SK-N-SH treated with all-trans-retinoic acid at 6 μM for 48 hours (cell line): Measurements from ENCODE around the gene CDK5RAP2.

Source experiments
- ATAC-seq: fragments of 200-7000 bp; cut with Tn5 transposase; 3 replicates; pipeline ENCODE4 v1.9.1; 2020; ENCODE audit warnings: mild to moderate bottlenecking, moderate library complexity
- ARNTL ChIP-seq: fragments of 450-650 bp; formaldehyde crosslinking; IDR thresholded peaks from 2 replicates; pipeline ENCODE4 v1.5.0; 2020; ENCODE audit warnings: low read depth, mild to moderate bottlenecking, moderate library complexity, borderline replicate concordance
- CREB5 ChIP-seq: fragments of 250-450 bp; sonication (Bioruptor Pico); IDR thresholded peaks from 2 replicates; pipeline ENCODE4 v1.5.1; 2020; ENCODE audit warnings: low read depth, mild to moderate bottlenecking, moderate library complexity
- CSRNP3 ChIP-seq: fragments of 250-450 bp; sonication (Bioruptor Pico); IDR thresholded peaks from 2 replicates; pipeline ENCODE4 v1.5.1; 2021; ENCODE audit warnings: mild to moderate bottlenecking, moderate library complexity
- ESRRG ChIP-seq: fragments of 250-450 bp; sonication (Bioruptor Pico); IDR thresholded peaks from 2 replicates; pipeline ENCODE4 v1.6.1; 2021; ENCODE audit warnings: mild to moderate bottlenecking
- GLIS3 ChIP-seq: fragments of 250-450 bp; sonication (Bioruptor Pico); IDR thresholded peaks from 2 replicates; pipeline ENCODE4 v1.5.0; 2020; ENCODE audit warnings: mild to moderate bottlenecking, moderate library complexity
- ISL1 ChIP-seq: fragments of 250-450 bp; sonication (Bioruptor Pico); IDR thresholded peaks from 2 replicates; pipeline ENCODE4 v2.1.2; 2022; ENCODE audit warnings: mild to moderate bottlenecking, moderate library complexity
- OSR1 ChIP-seq: fragments of 250-450 bp; sonication (Bioruptor Pico); IDR thresholded peaks from 2 replicates; pipeline ENCODE4 v1.8.0; 2022; ENCODE audit warnings: moderate library complexity, mild to moderate bottlenecking, inconsistent platforms
- PPARA ChIP-seq: fragments of 250-450 bp; sonication (Bioruptor Pico); IDR thresholded peaks from 2 replicates; pipeline ENCODE4 v1.5.0; 2020; ENCODE audit warnings: mild to moderate bottlenecking, borderline replicate concordance
- RARB ChIP-seq: fragments of 250-450 bp; sonication (Bioruptor Pico); IDR thresholded peaks from 2 replicates; pipeline ENCODE4 v1.8.0; 2021; ENCODE audit warnings: mild to moderate bottlenecking, moderate library complexity
- SNAI2 ChIP-seq: fragments of 250-450 bp; sonication (Bioruptor Pico); IDR thresholded peaks from 2 replicates; pipeline ENCODE4 v1.5.0; 2020; ENCODE audit warnings: mild to moderate bottlenecking, moderate library complexity
- TCF4 ChIP-seq: fragments of 250-450 bp; sonication (Bioruptor Pico); IDR thresholded peaks from 2 replicates; pipeline ENCODE4 v1.8.0; 2021; ENCODE audit warnings: mild to moderate bottlenecking, moderate library complexity, borderline replicate concordance
- TOX ChIP-seq: fragments of 250-450 bp; sonication (Bioruptor Pico); IDR thresholded peaks from 2 replicates; pipeline ENCODE4 v1.8.0; 2021; ENCODE audit warnings: mild to moderate bottlenecking, moderate library complexity, borderline replicate concordance
- ZC3H10 ChIP-seq: fragments of 250-450 bp; sonication (Bioruptor Pico); IDR thresholded peaks from 2 replicates; pipeline ENCODE4 v1.5.1; 2021; ENCODE audit warnings: mild to moderate bottlenecking, moderate library complexity
- ZFP3 ChIP-seq: fragments of 250-450 bp; sonication (Bioruptor Pico); IDR thresholded peaks from 2 replicates; pipeline ENCODE4 v1.5.0; 2020; ENCODE audit warnings: mild to moderate bottlenecking, moderate library complexity
- ZFP30 ChIP-seq: fragments of 450-650 bp; formaldehyde crosslinking; IDR thresholded peaks from 2 replicates; pipeline ENCODE4 v1.5.0; 2022; ENCODE audit warnings: mild to moderate bottlenecking, moderate library complexity
- ZNF565 ChIP-seq: fragments of 450-650 bp; formaldehyde crosslinking; conservative IDR thresholded peaks from 2 replicates; pipeline ENCODE4 v1.5.0; 2020; ENCODE audit warnings: low read depth, mild to moderate bottlenecking, moderate library complexity
- ZNF70 ChIP-seq: fragments of 450-650 bp; formaldehyde crosslinking; IDR thresholded peaks from 2 replicates; pipeline ENCODE4 v1.5.0; 2020; ENCODE audit warnings: mild to moderate bottlenecking, moderate library complexity
- ZNF8 ChIP-seq: fragments of 450-650 bp; formaldehyde crosslinking; IDR thresholded peaks from 2 replicates; pipeline ENCODE4 v1.5.0; 2020; ENCODE audit warnings: mild to moderate bottlenecking, moderate library complexity
- TF ChIP-seq, protein P1 (sequence below): fragments of 250-450 bp; sonication (Bioruptor Pico); IDR thresholded peaks from 2 replicates; pipeline ENCODE4 v1.8.0; 2020; ENCODE audit warnings: mild to moderate bottlenecking, moderate library complexity, borderline replicate concordance
- TF ChIP-seq, protein P2 (sequence below): fragments of 250-450 bp; sonication (Bioruptor Pico); IDR thresholded peaks from 2 replicates; pipeline ENCODE4 v1.5.0; 2020; ENCODE audit warnings: mild to moderate bottlenecking, moderate library complexity
- TF ChIP-seq, protein P3 (sequence below): fragments of 250-450 bp; sonication (Bioruptor Pico); IDR thresholded peaks from 2 replicates; pipeline ENCODE4 v1.8.0; 2021; ENCODE audit warnings: low read depth, mild to moderate bottlenecking, moderate library complexity, borderline replicate concordance

CDK5RAP2 gene

GRCh38 chr9:120424248-120424647, 155.7 kb downstream of the CDK5RAP2 start:
- no peak for TF ChIP-seq ESRRG
- TF ChIP-seq TCF4 (CRISPR knock-in tag) = no peak
- no peak for TF ChIP-seq ZNF565 (CRISPR knock-in tag)
- no peak for TF ChIP-seq ARNTL (CRISPR knock-in tag)
- no peak for TF ChIP-seq ZNF70 (CRISPR knock-in tag)
- TF ChIP-seq, protein P1, sequence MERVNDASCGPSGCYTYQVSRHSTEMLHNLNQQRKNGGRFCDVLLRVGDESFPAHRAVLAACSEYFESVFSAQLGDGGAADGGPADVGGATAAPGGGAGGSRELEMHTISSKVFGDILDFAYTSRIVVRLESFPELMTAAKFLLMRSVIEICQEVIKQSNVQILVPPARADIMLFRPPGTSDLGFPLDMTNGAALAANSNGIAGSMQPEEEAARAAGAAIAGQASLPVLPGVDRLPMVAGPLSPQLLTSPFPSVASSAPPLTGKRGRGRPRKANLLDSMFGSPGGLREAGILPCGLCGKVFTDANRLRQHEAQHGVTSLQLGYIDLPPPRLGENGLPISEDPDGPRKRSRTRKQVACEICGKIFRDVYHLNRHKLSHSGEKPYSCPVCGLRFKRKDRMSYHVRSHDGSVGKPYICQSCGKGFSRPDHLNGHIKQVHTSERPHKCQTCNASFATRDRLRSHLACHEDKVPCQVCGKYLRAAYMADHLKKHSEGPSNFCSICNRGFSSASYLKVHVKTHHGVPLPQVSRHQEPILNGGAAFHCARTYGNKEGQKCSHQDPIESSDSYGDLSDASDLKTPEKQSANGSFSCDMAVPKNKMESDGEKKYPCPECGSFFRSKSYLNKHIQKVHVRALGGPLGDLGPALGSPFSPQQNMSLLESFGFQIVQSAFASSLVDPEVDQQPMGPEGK (CRISPR knock-in tag) = no peak
- TF ChIP-seq, protein P2, sequence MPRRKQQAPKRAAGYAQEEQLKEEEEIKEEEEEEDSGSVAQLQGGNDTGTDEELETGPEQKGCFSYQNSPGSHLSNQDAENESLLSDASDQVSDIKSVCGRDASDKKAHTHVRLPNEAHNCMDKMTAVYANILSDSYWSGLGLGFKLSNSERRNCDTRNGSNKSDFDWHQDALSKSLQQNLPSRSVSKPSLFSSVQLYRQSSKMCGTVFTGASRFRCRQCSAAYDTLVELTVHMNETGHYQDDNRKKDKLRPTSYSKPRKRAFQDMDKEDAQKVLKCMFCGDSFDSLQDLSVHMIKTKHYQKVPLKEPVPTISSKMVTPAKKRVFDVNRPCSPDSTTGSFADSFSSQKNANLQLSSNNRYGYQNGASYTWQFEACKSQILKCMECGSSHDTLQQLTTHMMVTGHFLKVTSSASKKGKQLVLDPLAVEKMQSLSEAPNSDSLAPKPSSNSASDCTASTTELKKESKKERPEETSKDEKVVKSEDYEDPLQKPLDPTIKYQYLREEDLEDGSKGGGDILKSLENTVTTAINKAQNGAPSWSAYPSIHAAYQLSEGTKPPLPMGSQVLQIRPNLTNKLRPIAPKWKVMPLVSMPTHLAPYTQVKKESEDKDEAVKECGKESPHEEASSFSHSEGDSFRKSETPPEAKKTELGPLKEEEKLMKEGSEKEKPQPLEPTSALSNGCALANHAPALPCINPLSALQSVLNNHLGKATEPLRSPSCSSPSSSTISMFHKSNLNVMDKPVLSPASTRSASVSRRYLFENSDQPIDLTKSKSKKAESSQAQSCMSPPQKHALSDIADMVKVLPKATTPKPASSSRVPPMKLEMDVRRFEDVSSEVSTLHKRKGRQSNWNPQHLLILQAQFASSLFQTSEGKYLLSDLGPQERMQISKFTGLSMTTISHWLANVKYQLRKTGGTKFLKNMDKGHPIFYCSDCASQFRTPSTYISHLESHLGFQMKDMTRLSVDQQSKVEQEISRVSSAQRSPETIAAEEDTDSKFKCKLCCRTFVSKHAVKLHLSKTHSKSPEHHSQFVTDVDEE = no peak
- TF ChIP-seq TOX (CRISPR knock-in tag) = no peak
- no peak for TF ChIP-seq ZFP30 (CRISPR knock-in tag)
- no peak for ATAC-seq

- no peak for ATAC-seq
- no peak for TF ChIP-seq TOX (CRISPR knock-in tag)
- no peak for TF ChIP-seq RARB (CRISPR knock-in tag)
- TF ChIP-seq TCF4 (CRISPR knock-in tag) = no peak
- no peak for TF ChIP-seq ZC3H10
- TF ChIP-seq ZNF70 (CRISPR knock-in tag) = no peak
- TF ChIP-seq CSRNP3 (CRISPR knock-in tag) = no peak
- no peak for TF ChIP-seq CREB5 (CRISPR knock-in tag)
- no peak for TF ChIP-seq PPARA (CRISPR knock-in tag)
- TF ChIP-seq, protein P2 = no peak
- TF ChIP-seq ISL1 (CRISPR knock-in tag) = no peak
- TF ChIP-seq ZNF8 = no peak
- no peak for TF ChIP-seq SNAI2
- no peak for TF ChIP-seq OSR1 (CRISPR knock-in tag)
- TF ChIP-seq, protein P1 (CRISPR knock-in tag) = no peak
- TF ChIP-seq GLIS3 (CRISPR knock-in tag) = no peak
- TF ChIP-seq ARNTL (CRISPR knock-in tag) = no peak
- TF ChIP-seq, protein P3, sequence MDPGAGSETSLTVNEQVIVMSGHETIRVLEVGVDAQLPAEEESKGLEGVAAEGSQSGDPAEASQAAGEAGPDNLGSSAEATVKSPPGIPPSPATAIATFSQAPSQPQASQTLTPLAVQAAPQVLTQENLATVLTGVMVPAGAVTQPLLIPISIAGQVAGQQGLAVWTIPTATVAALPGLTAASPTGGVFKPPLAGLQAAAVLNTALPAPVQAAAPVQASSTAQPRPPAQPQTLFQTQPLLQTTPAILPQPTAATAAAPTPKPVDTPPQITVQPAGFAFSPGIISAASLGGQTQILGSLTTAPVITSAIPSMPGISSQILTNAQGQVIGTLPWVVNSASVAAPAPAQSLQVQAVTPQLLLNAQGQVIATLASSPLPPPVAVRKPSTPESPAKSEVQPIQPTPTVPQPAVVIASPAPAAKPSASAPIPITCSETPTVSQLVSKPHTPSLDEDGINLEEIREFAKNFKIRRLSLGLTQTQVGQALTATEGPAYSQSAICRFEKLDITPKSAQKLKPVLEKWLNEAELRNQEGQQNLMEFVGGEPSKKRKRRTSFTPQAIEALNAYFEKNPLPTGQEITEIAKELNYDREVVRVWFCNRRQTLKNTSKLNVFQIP (CRISPR knock-in tag) = no peak
- no peak for TF ChIP-seq ZFP3
These were observed 156.2 kb downstream of the CDK5RAP2 start for GRCh38 chr9:120423812-120424211.
